ENCODE data around the gene MAN2B2.

DNA sequence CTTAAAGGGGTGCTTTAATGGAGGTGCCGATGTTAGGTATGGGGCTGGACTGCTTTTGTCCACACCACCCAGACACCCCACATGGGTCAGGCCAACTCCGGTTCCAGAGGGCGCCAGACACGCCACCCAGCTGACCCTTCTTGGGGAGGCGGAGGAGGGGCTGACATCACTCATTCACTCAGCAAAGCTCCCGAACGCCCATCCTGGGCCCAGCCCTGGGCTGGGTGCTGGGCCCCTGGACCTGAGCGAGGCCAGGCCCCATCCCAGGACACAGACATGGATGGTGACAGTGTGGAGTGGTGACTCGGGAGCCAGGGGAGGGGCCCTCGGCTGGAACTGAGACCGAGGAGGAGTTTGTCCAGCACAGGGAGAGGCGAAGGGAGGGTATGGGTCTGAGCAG is 28.1 kb downstream of the MAN2B2 start:
- no peak for TF ChIP-seq YY1 (IDR thresholded peaks at IDR 0.05; ENCODE audit: insufficient read depth, insufficient read length)
- no peak for TF ChIP-seq ZNF274 (IDR thresholded peaks at IDR 0.05; ENCODE audit: low read depth, low read length)

Data from NT2/D1 (cell line).